Right cardiac atrium (tissue), 5 donors: Measurements from ENCODE around the gene RAB25. TPM values are rescaled to one million over a fixed set of nuclear protein-coding genes. Genes with fewer than 3 reads are reported as not detected.
"Not testable (repeated sequence)": the region's sequence is repeated elsewhere in the genome, so short reads cannot be mapped to it uniquely, and the experiment has no call there.

ENCODE experiments used
- ATAC-seq, 2 donors: fragments of 200-7000 bp; cut with Tn5 transposase; one replicate each; pipeline versions ENCODE4 v1.8.0 to v1.9.1; 2020; ENCODE audit warnings: moderate library complexity in 2 of 2, mild to moderate bottlenecking in 1 of 2
- DNase-seq, 3 donors: peaks; one replicate each; pipeline ENCODE4 v3.0.0-alpha.2; 2020
- H3K27ac ChIP-seq: one replicate; pipeline ENCODE4 v1.5.1; 2013; ENCODE audit warnings: mild to moderate bottlenecking, low read length, control low read depth, moderate library complexity
- H3K27me3 ChIP-seq: one replicate; pipeline ENCODE4 v1.6.1; 2013; ENCODE audit not compliant: control insufficient read depth, insufficient read depth
- H3K4me1 ChIP-seq: one replicate; pipeline ENCODE4 v1.6.1; 2013; ENCODE audit warnings: low read length; ENCODE audit not compliant: control insufficient read depth, insufficient read depth
- H3K4me3 ChIP-seq: one replicate; pipeline ENCODE4 v1.5.1; 2013; ENCODE audit warnings: low read length, control low read depth
- H3K9me3 ChIP-seq: one replicate; pipeline ENCODE4 v1.6.1; 2013; ENCODE audit warnings: low read length; ENCODE audit not compliant: control insufficient read depth
- WGBS: extraction: QIAGEN DNeasy Blood & Tissue Kit; methylation state at CpG from one replicate; pipeline ENCODE4 v1.1.7; 2013; 5-methylcytosine and 5-hydroxymethylcytosine counted together
- intact Hi-C, 4 donors: fragments of 100-400 bp; cut with DNase I; formaldehyde crosslinking; loops; one replicate each; pipeline versions ENCODE4 v1.11.0 to v1.14.0; 2022 to 2023
- polyA plus RNA-seq: library from polyadenylated mRNA; stranded (reverse); fragments of 200-250 nt; gene quantifications from one replicate; pipeline ENCODE4 v1.2.3, GENCODE V29; 2013
- total RNA-seq, 4 donors: library from RNA; stranded (reverse); fragmentation: NEBNext Ultra II Directional; extraction: Animal tissue kit (Norgen Biotek cat#: 25700); gene quantifications; one replicate each; pipeline ENCODE4 v1.2.1, GENCODE V29; 2021
- donor health status: healthy with polysubstance abuse.
- donor health status: DM: no; HTN: yes; CAD: no.
- donor health status: DM: no; HTN: no; CAD: no.
- donor health status: DM: no; HTN: yes; CAD: no; lungs with severe emphysema.
- donor health status: DM: yes; HTN: yes; CAD: no.

The RAB25 gene
- total and polyA plus RNA-seq, 5 donors: 0.07 TPM; not detected in 4

DNA sequence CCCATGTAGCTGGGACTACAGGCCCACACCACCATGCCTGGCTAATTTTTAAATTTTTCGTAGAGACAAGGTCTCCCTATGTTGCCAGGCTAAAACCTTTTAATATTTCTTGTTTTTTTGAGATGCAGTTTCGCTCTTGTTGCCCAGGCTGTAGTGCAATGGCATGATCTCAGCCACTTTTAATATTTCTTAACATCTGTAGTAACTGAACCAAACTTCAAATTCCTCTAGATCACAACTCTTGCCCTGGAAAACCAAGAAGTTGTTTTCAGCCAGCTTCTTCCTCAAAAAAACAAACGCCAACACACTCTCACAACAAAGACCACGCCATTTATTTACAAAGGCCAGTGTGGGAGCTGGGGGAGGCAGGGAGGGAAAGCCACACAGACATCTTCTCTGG lies 26.0 kb upstream of the RAB25 start:
- WGBS: 92% methylated on average over 4 of the region's 4 CpGs
- H3K9me3 ChIP-seq, ATAC-seq: not testable (repeated sequence)

DNA sequence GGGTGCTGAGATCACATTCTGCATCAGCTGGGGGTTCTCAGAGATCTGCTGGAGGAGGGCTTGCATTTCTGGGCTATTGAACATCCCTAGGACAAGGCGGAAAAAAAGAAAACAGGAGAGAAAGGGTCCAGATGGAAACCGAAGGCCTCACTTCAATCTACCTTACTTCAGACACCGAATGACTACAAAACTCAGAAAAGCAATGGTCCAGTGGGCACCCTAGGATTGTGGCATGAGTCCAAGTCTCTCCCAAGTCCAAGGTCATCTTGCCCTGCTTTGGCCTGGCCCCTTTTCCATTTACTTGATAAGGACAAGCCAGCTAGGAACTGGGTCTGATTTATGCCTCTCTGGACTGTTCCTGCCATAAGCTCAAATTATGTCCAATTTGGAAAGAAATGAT lies 18.1 kb upstream of the RAB25 start:
- H3K4me3 ChIP-seq: no peak overlapping the region
- intact Hi-C loops: no loop called here
- WGBS: 97% methylated on average over 3 of the region's 3 CpGs
- H3K4me1 ChIP-seq: no peaks in the 10 kb centered on the region
- no peaks in the 10 kb centered on the region for H3K9me3 ChIP-seq
- DNase-seq (no peak), ATAC-seq (no peak)
- H3K27me3 ChIP-seq: no peaks in the 10 kb centered on the region
- no peak overlapping the region for H3K27ac ChIP-seq

More for the DNA sequence above, 26.0 kb upstream of the RAB25 start:
- H3K4me1 ChIP-seq, H3K4me3 ChIP-seq, intact Hi-C loops, DNase-seq, H3K27me3 ChIP-seq, H3K27ac ChIP-seq: not testable (repeated sequence)

DNA sequence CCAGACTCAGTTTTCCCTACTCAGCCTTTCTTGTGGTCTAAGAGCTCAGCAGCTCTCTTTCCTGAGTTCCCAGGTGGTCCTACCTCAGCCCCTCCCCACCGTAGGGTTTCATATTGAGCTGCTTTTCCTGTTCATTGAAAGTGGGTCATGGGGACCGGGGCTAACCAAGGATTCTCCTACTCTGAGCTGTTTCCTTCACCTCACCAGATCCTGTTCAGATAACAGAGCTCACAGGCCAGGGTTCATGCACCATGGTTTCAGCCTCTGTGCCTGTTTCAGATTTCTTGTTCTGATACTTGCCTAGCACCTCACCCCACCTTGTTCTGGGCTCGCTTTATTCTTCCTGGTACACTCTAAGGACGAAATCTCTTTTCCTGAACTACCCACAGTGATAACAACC lies 15.9 kb upstream of the RAB25 start:
- ATAC-seq (no peak), DNase-seq (no peak)
- Histone ChIP-seq H3K4me1 (no peaks in the 10 kb centered on the region), H3K27ac (no peak overlapping the region), H3K9me3 (no peaks in the 10 kb centered on the region), H3K4me3 (no peak overlapping the region), H3K27me3 (no peaks in the 10 kb centered on the region)
- WGBS: 92% methylated on average over 4 of the region's 4 CpGs
- intact Hi-C loops: no loop called here

DNA sequence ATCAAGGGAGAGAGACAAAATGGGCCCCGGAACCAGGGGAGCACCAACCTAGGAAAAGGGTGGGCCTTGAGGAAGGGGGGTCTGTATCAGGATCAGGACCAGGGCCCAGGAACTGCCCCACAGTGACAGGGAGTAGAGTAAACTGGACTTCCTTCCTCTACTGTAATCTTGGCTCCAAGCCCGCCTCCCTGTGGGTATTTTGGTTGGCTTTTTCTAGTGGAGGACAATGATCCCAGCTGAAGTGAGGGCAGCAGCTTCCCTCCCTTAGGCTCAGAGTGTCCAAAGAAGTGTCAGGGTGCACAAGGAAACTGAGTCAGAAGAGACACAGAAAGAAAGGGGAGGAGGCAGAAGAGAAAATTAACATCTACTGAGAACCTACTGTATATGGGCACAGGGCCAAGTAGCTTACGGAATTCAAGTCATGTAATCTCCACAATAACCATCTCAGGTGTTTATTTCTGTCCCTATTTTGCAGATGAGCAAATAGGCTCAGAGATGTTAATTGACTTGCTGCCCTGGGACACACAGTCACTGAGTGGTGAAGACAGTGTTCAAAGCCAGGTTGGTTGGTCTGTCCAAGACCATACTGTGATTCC lies 12.2 kb upstream of the RAB25 start:
- 79% methylated on average over 3 of the region's 3 CpGs for WGBS
- no peaks in the 10 kb centered on the region for H3K9me3 ChIP-seq
- no peaks in the 10 kb centered on the region for H3K27me3 ChIP-seq
- ATAC-seq (no peak), DNase-seq (no peak)
- intact Hi-C loops: no loop called here
- no peaks in the 10 kb centered on the region for H3K4me1 ChIP-seq
- H3K4me3 ChIP-seq: no peak overlapping the region
- H3K27ac ChIP-seq: no peak overlapping the region

DNA sequence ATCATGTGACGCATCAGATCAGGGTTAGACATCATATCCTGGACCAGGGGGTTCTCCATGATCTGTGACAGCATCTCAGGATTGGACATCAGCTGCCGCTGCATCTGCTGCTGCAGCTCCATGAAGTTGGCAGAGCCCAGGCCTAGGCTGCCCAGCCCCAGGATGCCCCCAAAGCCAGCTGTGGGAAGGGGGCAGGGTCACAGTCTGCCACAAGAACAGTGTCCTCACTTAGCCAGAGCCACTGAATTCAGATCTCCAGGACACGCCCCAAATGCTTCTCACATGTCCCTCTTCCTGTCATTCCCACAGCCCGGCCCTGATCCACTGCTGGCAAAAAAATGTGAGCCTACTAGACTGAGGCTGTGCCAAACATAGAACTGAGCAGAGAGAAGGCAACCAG lies 10.6 kb upstream of the RAB25 start:
- H3K9me3 ChIP-seq: no peaks in the 10 kb centered on the region
- WGBS: 57% methylated on average over 4 of the region's 4 CpGs

DNA sequence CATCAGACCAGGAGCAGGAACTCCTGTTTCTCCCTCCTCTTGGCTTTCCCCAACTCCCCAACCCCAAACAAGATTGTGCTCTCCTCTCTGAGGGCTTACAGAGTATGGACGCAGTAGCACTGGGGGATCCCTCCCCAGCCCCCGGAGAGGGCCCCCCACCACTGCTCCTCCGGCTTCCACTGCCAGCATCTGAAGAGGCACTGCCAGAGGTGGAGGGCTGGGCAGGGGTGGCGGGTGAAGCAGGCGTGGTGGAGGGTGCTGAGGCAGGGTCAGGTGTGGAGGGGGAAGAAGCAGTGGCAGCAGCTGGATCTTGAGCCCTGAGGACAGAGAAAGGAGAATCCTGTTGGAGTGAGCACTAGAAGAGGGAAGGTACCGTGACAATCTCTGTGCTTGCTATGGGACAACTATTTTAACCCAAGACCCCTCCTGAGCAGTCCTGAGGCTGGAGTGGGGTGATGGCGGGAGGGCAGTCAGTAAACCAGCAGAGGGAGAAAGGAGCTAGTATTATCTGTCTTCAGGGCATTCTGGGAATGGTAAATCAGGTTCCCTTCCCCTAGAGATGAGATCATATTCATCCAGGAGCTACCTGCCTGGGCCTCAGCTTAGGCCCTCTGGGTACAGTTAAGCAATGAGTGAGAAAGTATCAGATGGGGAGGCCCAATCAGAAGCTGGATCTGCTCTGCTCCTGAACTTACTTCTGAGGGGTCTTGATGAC lies 9.8 kb upstream of the RAB25 start:
- H3K4me1 ChIP-seq: no peaks in the 10 kb centered on the region
- intact Hi-C loops: loop anchor here in 1 of 4 donors (10.0 kb wide), 1 partner anchor 46 kb away; no protein-coding TSS in a partner anchor
- no peak for DNase-seq
- ATAC-seq: no peak
- no peak overlapping the region for H3K4me3 ChIP-seq
- 87% methylated on average over 7 of the region's 7 CpGs for whole genome bisulfite sequencing
- H3K9me3 ChIP-seq: no peaks in the 10 kb centered on the region
- H3K27me3 ChIP-seq: no peaks in the 10 kb centered on the region
- peak overlapping the region; percentile 22 for H3K27ac ChIP-seq

More for the DNA sequence above, 10.6 kb upstream of the RAB25 start:
- Histone ChIP-seq H3K4me3 (no peak overlapping the region), H3K27me3 (no peaks in the 10 kb centered on the region), H3K27ac (no peak overlapping the region), H3K4me1 (no peaks in the 10 kb centered on the region)
- intact Hi-C loops: loop anchor here in 1 of 4 donors (10.0 kb wide), 1 partner anchor 46 kb away; no protein-coding TSS in a partner anchor
- ATAC-seq (no peak), DNase-seq (peak in 2 of 3 donors; percentile 59 to 63)

DNA sequence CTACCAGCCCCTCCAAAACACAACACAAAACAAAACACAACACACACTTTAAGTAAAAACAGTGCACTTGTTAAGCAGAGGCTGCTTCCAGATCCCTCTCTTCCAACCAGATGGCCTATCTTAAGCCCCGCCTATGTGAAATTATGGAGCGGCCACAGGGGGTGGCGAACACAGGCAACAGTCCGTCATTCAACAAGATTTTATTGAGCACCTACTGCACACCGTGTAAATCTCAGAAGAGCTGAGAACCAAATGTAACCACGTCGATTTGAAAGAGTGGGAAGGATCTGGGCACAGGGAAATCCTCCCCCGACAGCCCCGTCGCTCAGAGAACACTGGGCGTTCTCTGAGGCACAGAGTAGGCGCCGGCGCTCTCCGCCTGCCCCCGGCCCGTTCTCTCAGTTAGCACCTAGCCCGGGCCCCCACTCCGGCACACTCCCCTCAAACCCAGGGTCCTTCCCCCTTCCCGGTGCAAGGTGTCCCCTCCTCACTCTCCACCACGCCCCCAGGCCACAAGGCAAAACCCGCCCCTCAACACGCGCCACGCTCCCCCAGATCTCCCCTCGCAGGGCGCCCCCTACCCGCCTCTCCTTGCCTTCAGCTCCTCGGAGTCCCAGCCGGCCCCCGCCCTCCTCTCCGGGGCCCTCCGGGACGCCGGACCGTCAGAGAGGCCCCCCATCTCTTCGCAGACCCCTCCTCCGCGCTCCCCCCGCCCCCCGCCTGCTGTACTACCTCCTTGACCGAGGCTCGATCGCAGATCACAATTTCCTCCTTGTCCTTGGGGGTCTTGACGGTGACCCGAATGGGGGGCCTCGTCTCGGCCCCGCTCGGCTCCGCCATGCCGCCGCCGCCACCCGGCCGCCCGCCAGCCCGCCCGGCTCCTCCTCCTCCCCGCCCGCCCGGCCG lies 7.8 kb upstream of the RAB25 start:
- Histone ChIP-seq H3K9me3 (no peaks in the 10 kb centered on the region), H3K4me1 (no peaks in the 10 kb centered on the region), H3K4me3 (peak overlapping the region; percentile 64), H3K27me3 (no peaks in the 10 kb centered on the region), H3K27ac (peak overlapping the region; percentile 87)
- peak; percentile 3 to 11 for ATAC-seq
- under 1% methylated on average over 57 of the region's 63 CpGs for WGBS
- intact Hi-C loops: loop anchor here in 1 of 4 donors (10.0 kb wide), 1 partner anchor 48 kb away; no protein-coding TSS in a partner anchor
- DNase-seq: peak; percentile 72 to 87 (median 86)

DNA sequence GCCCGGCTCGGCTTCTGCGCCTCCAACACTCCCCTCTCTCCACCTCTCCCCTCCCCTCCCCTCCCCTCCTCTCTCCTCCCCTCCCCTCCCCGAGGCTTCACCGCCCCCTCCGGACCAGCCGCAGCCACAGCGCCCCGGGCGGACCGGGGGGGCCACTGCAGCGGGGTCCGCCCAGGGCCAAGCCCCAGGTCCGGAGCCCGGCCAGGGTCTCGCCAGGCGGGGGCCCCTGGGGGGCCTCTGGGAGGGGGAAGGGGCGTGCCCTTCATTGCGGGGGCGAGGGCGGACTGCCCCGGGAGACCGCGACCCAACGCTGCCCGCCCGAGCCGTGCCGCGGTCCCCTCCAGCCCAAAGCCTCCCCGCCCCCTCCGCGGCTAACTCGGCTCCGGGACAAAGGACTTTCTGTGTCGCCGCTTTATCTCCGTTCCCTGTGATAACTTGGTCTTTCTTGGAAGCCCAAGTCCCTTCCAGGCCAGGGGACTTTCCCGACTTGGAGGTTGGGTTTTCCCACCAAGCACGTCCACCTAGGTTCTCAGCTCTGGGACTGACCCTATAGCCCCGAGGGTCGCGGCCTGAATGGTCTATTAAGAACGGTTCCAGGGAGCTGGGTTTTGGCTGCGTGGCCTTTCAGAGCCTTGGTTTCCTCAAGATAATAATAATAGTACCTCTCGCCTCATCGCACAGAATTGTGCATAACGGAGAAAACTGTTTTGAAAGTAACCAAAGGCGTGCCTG lies 7.0 kb upstream of the RAB25 start, which contains the start of gene UBQLN4:
Gene UBQLN4 (minus strand): TSS at position 31 of the 732 bp plus-strand sequence. CDS start 97 bp downstream, outside the sequence.
- DNase-seq (peak; percentile 92 to 95 (median 95)), ATAC-seq (peak; percentile 78 to 82)
- Histone ChIP-seq H3K27ac (peak within 1 kb of the TSS; percentile 99), H3K9me3 (no peaks in the 10 kb centered on the region), H3K27me3 (no peaks in the 10 kb centered on the region), H3K4me1 (no peaks in the 10 kb centered on the region), H3K4me3 (peak within 1 kb of the TSS; percentile 64)
- intact Hi-C loops: loop anchor here in 1 of 4 donors (10.0 kb wide), 1 partner anchor 49 kb away; no protein-coding TSS in a partner anchor
- under 1% methylated on average over 47 of the region's 49 CpGs for WGBS

DNA sequence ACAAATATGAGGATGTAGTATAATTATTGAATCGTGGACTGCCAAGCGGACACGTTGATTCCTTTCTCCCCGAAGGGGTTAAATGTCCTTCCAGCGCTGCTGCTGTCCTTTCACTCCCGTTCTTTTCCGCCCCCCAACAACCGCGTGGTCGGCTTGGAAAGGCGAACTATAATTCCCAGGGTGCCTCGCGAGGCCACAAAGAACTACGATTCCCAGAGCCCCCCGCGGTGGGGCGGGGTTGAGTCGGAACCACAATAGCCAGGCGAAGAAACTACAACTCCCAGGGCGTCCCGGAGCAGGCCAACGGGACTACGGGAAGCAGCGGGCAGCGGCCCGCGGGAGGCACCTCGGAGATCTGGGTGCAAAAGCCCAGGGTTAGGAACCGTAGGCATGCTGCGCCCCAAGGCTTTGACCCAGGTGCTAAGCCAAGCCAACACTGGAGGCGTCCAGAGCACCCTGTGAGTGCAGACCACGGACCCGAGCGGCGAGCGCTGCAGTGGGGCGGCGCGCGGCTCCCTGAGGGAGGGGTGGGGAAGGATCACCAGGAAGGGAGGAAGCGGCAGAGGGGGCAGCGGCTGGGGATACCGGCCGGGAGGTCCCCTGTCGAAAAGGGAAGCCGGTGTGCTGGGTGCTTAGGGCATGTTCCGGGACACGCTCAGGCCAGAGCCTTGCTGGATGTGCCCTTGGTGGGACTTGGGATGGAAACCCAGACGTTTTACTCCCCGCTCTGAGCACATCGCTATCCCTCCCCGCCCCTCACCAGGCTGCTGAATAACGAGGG lies 6.3 kb upstream of the RAB25 start, which contains the start of gene LAMTOR2:
Gene LAMTOR2 (plus strand): TSS at position 283 of the 781 bp plus-strand sequence. CDS start 108 bp downstream, at position 391.
- H3K27me3 ChIP-seq: no peaks in the 10 kb centered on the region
- H3K27ac ChIP-seq: peak within 1 kb of the TSS; percentile 99
- DNase-seq: peak; percentile 99 to 100 (median 99)
- no peaks in the 10 kb centered on the region for H3K4me1 ChIP-seq
- intact Hi-C loops: loop anchor here in 1 of 4 donors (10.0 kb wide), 1 partner anchor 50 kb away; no protein-coding TSS in a partner anchor
- ATAC-seq: peak; percentile 92 to 94
- under 1% methylated on average over 53 of the region's 53 CpGs for WGBS
- no peaks in the 10 kb centered on the region for H3K9me3 ChIP-seq
- H3K4me3 ChIP-seq: peak within 1 kb of the TSS; percentile 64
